22Rv1 (cell line): Measurements from ENCODE around the gene EML3.
A peak's percentile ranks its signal among the peaks of the same experiment; 100 is the strongest.

ENCODE experiments used
- H3K27ac ChIP-seq: fragments of 450-650 bp; 2 replicates; pipeline ENCODE4 v1.5.1; 2017
- ZFX ChIP-seq: fragments of 450-650 bp; IDR thresholded peaks from 2 replicates; pipeline ENCODE4 v1.6.1; 2017; ENCODE audit warnings: antibody characterized with exemption, borderline replicate concordance
- TF ChIP-seq, protein P1 (sequence below): fragments of 450-650 bp; IDR thresholded peaks from 2 replicates; pipeline ENCODE4 v1.5.1; 2017; ENCODE audit warnings: mild to moderate bottlenecking

EML3 gene

DNA sequence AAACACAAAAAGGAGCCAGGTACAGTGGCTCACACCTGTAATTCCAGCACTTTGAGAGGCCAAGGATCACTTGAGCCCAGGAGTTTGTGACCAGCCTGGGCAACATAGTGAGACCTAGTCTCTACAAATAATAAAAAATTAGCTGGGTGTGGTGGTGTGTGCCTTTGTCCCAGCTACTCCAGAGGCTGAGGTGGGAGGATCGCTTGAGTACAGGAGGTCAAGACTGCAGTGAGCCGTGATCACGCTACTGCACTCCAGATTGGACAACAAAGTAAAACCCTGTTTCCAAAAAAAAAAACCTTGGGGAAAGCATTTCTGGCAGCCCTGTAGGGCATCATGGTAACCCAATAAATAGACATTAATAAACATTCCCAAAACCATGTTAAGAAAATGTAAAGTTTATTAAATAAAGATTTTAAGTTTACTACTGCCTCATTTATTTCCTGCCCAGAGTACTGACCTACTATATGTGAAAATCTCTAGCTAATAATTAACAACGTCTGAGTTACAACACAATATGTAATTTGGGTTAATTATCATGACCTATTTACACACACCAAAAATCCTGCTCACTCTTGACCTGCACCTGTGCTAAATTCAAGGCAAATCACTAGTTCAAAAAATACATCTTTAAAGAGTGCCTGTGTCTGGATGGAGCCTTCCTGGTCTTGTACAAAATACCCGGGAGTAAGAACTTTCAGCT, 47.3 kb downstream of the EML3 start:
- peak overlapping the region; percentile 43 for H3K27ac ChIP-seq

DNA sequence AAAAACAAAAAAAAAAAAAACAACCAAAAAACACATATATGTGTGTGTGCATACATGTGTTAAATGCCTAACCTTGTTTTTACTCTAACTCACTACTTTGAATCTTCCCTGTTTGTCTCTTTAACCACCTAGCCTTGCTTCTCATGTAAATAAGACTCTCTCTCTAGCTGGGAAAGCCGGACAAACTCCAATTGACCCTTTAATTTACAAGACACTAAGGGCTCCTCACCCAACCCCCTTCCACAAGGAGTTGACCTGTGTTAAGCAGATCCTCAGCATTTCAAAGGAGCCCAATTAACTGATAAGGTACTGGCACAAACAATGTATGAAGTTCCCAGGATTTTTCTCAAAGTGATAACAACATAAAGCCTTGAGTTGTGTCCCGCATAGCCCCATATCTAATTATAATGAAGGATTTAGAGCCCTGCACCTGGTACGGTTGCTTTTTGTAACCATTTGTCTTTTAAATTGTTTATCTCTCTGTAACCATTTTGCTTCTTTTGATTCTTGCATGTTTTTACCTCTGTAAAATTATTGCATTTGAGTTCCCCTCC, 50.8 kb downstream of the EML3 start:
- peak overlapping the region; percentile 79; the same call in 1 of the 2 replicates for H3K27ac ChIP-seq

More for the DNA sequence above, 47.3 kb downstream of the EML3 start:
- TF ChIP-seq, protein P1, sequence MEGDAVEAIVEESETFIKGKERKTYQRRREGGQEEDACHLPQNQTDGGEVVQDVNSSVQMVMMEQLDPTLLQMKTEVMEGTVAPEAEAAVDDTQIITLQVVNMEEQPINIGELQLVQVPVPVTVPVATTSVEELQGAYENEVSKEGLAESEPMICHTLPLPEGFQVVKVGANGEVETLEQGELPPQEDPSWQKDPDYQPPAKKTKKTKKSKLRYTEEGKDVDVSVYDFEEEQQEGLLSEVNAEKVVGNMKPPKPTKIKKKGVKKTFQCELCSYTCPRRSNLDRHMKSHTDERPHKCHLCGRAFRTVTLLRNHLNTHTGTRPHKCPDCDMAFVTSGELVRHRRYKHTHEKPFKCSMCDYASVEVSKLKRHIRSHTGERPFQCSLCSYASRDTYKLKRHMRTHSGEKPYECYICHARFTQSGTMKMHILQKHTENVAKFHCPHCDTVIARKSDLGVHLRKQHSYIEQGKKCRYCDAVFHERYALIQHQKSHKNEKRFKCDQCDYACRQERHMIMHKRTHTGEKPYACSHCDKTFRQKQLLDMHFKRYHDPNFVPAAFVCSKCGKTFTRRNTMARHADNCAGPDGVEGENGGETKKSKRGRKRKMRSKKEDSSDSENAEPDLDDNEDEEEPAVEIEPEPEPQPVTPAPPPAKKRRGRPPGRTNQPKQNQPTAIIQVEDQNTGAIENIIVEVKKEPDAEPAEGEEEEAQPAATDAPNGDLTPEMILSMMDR = no peak
- no peak for TF ChIP-seq ZFX

DNA sequence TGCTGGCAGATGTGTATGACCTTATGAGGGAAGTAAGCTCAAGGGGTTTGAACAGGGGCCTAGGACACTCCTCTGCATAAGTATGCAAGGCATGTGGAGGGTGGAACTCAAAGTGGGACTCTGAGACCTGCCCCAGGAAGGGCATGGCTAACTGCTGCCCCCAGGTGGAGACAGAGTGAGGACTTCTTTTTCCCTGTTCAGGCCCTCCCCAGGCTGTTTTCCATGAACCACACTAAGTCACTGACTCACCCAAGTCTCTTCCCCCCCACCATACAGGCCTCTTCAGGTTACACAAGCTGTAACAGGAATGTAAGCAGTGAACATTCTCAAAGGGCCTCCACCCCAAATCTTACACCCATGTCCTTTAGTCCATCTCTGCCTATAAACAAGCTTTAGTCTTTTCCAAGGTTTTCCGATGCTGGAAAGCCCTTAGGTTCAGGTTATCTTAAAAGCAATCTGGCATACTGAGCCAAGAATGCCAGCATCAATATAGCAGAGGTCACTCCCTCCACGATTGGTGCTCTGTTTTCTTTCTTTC, 51.9 kb downstream of the EML3 start:
- TF ChIP-seq, protein P1 = peak; percentile 82
- no peak for TF ChIP-seq ZFX
- peak overlapping the region; percentile 79 for H3K27ac ChIP-seq

DNA sequence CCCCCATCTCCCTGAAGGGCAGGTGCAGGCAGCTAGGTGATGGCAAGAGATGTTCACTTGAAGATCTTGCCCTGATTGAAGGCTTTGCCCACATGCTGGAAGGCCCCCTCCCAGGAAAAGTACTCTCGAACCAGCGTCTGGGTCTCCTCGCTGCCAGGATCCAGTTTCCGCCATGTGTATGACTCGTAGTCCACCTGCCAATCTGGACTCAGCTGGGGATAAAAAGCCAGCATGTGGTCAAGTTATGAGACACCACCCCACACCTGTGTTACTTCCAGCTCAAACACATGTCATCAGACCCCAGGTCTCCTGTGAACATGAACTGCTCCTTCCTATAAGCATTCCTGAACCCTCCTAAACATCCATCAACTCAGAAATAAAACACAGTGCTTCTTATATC, 52.9 kb downstream of the EML3 start:
- peak overlapping the region; percentile 79 for H3K27ac ChIP-seq

DNA sequence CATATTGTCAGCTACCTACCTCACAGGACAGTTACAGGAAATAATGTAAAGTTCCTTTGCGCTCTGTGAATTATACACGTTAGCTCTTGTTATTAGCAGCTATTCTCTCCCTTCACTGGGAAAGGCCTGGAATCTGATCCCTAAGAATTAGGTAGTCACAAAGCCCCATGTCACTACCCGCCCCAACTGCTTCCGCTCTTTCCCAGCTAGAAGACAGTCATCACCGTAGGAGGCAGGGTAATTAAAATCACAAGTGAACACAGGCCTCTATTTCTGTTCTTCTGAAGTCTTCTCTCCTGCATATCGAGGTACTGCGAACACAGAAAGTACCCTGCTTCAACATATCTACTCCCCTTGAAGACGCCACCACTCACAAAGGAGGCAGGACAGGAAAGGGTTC, 53.4 kb downstream of the EML3 start:
- TF ChIP-seq, protein P1 = no peak
- TF ChIP-seq ZFX = no peak
- peak overlapping the region; percentile 79; the same call in 1 of the 2 replicates for H3K27ac ChIP-seq

DNA sequence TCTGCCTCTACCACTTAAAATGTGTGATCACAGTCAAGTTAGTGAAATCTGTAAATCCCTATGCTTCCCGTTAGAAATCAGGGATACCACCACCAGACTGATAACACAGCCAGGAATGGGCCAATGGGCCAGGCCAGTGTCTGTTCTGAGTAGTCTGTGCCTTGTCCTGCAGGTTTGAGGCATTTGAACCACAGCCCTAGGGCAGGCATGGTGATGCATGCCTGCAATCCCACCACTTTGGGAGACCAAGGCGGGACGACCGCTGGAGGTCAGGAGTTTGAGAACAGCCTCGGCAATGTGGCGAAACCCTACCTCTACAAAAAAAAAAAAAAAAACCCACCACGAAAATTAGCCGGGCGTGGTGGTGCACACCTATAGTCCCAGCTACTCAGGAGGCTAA, 53.9 kb downstream of the EML3 start:
- TF ChIP-seq ZFX = no peak
- TF ChIP-seq, protein P1 = no peak
- H3K27ac ChIP-seq = peak overlapping the region; percentile 79

DNA sequence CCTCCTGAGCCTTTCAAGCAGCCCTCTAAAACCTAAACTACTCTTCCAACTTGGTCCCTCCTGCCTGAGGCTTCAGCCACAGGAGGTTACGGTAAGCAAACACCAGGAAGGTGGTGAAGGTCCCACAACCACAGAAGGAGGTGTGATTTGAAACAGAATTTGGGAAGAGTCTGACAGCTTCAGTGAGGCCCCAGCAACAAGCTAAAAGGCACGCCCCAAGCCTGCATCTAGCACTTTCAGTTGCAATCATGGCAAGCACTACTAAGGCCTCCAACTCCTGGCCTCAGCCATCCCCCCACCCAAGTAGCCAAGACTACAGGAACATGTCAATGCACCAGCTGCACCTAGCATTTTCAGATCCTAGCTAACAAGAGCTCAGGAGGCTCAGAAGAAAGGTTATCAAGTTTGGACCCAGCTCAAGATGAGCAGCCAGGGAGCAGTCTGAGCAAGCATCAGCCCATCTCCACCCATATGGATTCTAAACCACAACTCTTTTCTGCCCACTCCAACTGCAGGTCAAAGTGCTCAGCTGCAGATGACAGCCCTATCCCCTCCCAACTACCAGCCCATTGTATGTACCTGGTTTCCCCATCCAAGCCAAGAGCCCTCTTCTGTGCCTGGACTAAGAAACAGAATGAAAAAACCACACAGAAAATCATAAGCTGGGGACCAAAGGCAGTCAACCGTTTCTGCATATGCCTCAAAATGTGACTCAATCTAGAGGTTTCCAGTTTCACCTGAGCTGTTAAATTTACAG, 55.5 kb downstream of the EML3 start:
- H3K27ac ChIP-seq = peak overlapping the region; percentile 79
- TF ChIP-seq, protein P1 = no peak
- no peak for TF ChIP-seq ZFX

DNA sequence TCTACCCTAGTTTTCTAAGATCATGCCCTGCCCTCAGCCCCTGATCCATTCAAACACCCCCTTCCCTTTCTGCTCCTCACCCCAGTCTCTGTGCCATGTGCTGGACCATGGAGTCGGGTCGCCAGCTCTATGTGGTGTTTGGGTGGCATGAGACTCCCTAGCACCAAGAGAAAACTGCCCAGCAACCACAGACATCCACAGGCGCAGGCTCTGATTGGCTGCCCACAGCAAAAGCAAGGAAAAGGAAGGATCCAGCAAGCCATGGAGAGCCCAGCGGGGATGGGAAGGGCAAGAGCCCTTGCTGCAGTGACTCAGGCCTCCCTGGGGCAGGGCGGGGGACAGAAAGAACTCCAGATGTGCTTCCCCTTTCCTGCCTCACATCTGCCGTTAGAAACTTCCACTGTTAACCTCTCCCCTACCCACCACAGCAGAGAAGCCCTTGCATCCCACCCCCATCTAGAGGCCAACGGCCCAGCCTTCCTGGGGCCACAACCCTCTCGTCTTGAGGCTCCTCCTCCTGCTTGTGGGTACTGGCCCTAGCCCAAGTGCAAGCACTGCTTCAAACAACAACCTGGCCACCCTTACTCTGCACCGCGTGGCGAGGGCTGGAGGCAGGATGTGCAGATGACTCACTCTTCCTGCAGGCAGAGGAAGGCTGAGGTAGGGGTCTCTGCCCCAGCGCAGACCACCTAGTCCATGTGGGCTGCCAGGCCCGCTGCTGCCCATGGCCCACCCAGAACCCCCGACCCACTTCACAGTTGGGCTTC, 56.3 kb downstream of the EML3 start:
- H3K27ac ChIP-seq = peak overlapping the region; percentile 79
- TF ChIP-seq ZFX = no peak
- TF ChIP-seq, protein P1 = no peak
